Measurements from ENCODE around the gene MED13.

Gene MED13

DNA sequence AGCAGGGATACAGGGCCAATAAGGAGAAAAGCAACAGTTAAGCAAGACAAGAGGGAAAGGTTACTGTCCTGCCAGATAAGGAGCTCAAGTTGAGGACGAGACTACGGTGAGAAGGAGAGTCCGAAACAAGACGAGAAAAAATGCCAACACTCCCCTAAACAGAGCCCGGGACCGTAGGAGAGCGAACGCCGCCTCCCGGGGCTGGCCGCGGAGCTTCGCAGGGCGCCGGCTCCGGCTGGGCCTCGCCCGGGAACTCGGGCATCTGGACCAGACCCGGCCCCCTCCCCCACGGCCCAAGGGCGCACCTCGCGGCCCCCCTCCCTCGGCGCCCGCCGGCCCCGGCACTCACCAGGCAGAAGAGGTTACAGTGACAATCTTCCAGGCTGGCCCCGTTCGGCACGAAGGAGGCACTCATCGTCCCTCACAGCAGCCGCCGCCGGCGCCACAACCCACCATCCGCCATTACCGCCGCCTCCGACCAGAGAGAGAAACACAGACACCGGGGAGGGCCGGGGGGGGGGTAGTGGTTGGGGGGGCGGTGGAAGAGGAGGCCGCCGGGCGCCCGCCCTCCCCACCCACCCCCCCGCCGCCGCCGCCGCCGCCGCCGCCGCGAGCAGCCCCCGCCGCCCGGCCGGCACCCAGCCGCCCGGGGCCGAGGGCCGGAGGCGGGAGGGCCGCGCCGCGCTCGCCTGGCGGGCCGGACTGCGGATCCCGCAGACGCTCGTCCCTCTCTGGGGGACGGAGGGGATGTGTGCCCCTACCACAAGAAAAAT lies at the start of gene MED13:
TSS of gene MED13 (minus strand) at position 488 of the 773 bp plus-strand sequence. CDS start at position 415, 73 bp downstream.
- no peak for TF ChIP-seq CTCF (conservative IDR thresholded peaks at IDR 0.05)
- H3K27ac ChIP-seq, result peak within 1 kb of the TSS; percentile 97

- no peak for TF ChIP-seq CTCF (conservative IDR thresholded peaks at IDR 0.05)
- H3K27ac ChIP-seq, result no peak overlapping the region
Observed at GRCh38 chr17:62112229-62112628, 47.2 kb upstream of the MED13 start.

DNA sequence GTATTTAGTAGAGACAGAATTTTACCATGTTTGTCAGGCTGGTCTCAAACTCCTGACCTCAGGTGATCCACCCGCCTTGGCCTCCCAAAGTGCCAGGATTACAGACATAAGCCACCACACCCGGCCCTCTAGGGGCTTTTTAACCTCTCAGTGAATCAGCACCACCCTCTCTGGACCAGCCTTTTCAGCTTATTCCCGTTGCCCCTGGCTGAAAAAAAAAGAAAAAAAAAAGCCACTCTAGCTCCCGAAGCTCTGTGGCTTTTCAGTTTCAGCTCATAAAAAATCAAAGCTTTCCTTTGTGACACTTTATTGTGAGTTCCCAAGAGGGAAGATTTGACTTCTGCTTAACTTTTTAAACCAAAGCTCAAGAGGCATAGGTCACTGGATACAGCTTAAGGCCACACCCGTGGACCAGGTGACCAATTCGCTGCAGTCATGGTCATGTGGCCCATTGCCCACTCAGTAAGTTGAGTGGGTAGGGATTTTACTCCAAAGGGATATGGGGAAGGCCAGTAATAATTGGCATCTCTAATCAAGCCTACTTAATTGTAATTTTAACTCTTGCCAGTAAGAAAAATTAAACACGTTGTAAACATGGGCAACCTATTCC lies 46.6 kb upstream of the MED13 start:
- no peak overlapping the region for H3K27ac ChIP-seq
- no peak for TF ChIP-seq CTCF (conservative IDR thresholded peaks at IDR 0.05)

GRCh38 chr17:62110923-62111484 lies 45.9 kb upstream of the MED13 start:
- no peak overlapping the region for H3K27ac ChIP-seq
- no peak for TF ChIP-seq CTCF (conservative IDR thresholded peaks at IDR 0.05)

DNA sequence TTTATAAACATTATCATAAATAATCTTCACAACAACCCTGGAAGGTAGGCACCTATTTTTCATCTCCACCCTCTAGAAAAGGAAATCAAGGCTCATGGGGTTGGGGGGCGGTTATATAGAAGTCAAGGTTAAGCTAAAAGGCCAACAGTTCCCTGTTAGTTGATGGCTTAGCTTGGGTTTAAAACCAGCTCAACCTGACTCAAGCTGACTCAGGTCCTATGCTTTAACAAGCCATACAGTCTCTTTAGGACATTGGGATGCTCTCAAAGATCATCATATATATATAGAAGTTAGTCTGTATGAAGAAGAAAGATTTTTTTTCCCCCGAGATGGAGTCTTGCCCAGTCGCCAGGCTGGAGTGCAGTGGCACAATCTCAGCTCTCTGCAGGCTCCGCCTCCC lies 44.8 kb upstream of the MED13 start:
- no peak overlapping the region for H3K27ac ChIP-seq
- no peak for TF ChIP-seq CTCF (conservative IDR thresholded peaks at IDR 0.05)

- peak; percentile 92 for TF ChIP-seq CTCF (conservative IDR thresholded peaks at IDR 0.05)
- H3K27ac ChIP-seq, result no peak overlapping the region
Observed at GRCh38 chr17:62109378-62109902, 44.4 kb upstream of the MED13 start.

DNA sequence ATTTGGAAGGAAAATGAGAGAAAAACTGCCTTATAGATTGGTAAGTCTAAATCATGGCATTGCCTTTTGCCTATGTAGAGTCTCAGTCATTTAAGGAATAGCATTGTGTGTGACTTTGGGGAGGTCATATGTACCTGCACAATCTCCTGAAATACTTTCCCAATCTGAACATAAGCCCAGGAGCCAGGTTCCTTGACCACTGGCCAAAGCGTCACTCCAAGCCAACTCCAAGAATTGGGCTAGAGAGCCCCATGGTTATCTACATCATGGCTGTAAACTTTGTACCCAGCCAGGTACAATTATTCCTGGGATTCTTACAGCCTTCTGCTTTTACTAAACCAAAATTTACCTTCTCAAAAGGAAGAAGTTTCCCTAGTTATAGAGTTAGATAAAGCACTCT lies 40.8 kb upstream of the MED13 start:
- no peak for TF ChIP-seq CTCF (conservative IDR thresholded peaks at IDR 0.05)
- no peak overlapping the region for H3K27ac ChIP-seq

All from VCaP (cell line).